NCI-H1105 treated with DMSO at 0.1 percent for 48 hours (cell line): Measurements from ENCODE around the gene PLCB3.
"Not testable (repeated sequence)": the region's sequence is repeated elsewhere in the genome, so short reads cannot be mapped to it uniquely, and the experiment has no call there.

Source experiments
- DNase-seq: peaks from one replicate; lab custom pipeline; 2025; lab: John Stamatoyannopoulos, UW

PLCB3 gene

GRCh38 chr11:64305075-64305690 lies 53.9 kb downstream of the PLCB3 start, which contains the start of gene ESRRA:
Gene ESRRA (plus strand): TSS chr11:64305524. CDS start chr11:64307180, 1,656 bp downstream.
- DNase-seq, result peak; percentile 99

GRCh38 chr11:64305691-64306562 lies 54.6 kb downstream of the PLCB3 start:
- DNase-seq, result peak; percentile 59

GRCh38 chr11:64306563-64306875 lies 55.2 kb downstream of the PLCB3 start:
- DNase-seq, result no peak

- DNase-seq, result no peak
Measured at GRCh38 chr11:64306876-64307622, 55.7 kb downstream of the PLCB3 start.

- not testable (repeated sequence) for DNase-seq
Measured at GRCh38 chr11:64307795-64308194, 56.5 kb downstream of the PLCB3 start.

GRCh38 chr11:64312947-64313346 lies 61.6 kb downstream of the PLCB3 start:
- DNase-seq, result no peak

GRCh38 chr11:64313491-64314145 lies 62.3 kb downstream of the PLCB3 start:
- no peak for DNase-seq

GRCh38 chr11:64314146-64314804 lies 62.9 kb downstream of the PLCB3 start:
- DNase-seq, result no peak

- DNase-seq, result no peak
Measured at GRCh38 chr11:64314805-64315561, 63.7 kb downstream of the PLCB3 start.

GRCh38 chr11:64315667-64316526 lies 64.6 kb downstream of the PLCB3 start:
- not testable (repeated sequence) for DNase-seq

GRCh38 chr11:64316672-64317324 lies 65.5 kb downstream of the PLCB3 start:
- DNase-seq, result peak; percentile 73

GRCh38 chr11:64317325-64317960 lies 66.1 kb downstream of the PLCB3 start, which contains the start of gene TRMT112:
Gene TRMT112 (minus strand): TSS chr11:64317559. CDS start chr11:64317526, 33 bp downstream.
- DNase-seq, result peak; percentile 98

GRCh38 chr11:64317961-64318765 lies 66.8 kb downstream of the PLCB3 start, which contains the start of gene PRDX5:
Gene PRDX5 (plus strand): TSS chr11:64318121. CDS start chr11:64318216, 95 bp downstream.
- peak; percentile 94 for DNase-seq
